HG03066 (cell line): ENCODE results near the gene NPR3.
"Not testable (repeated sequence)": the region's sequence is repeated elsewhere in the genome, so short reads cannot be mapped to it uniquely, and the experiment has no call there.

Experiments used
- ATAC-seq: cut with Tn5 transposase; IDR thresholded peaks from one replicate; pipeline ENCODE4 v1.9.1; 2021; ENCODE audit warnings: low read depth; ENCODE audit not compliant: unreplicated experiment

The NPR3 gene

GRCh38 chr5:32805462-32805861 is 94.3 kb downstream of the NPR3 start:
- ATAC-seq: not testable (repeated sequence)

GRCh38 chr5:32805971-32806638 is 95.0 kb downstream of the NPR3 start:
- ATAC-seq: no peak

- no peak for ATAC-seq
These were observed 97.7 kb downstream of the NPR3 start for GRCh38 chr5:32808783-32809182.

GRCh38 chr5:32810804-32811203 is 99.7 kb downstream of the NPR3 start:
- no peak for ATAC-seq

- no peak for ATAC-seq
These were observed 101.3 kb downstream of the NPR3 start for GRCh38 chr5:32812399-32812798.

GRCh38 chr5:32814141-32814540 is 103.0 kb downstream of the NPR3 start:
- ATAC-seq: no peak

- no peak for ATAC-seq
These were observed 103.5 kb downstream of the NPR3 start for GRCh38 chr5:32814620-32815019.

GRCh38 chr5:32827981-32828380 is 116.9 kb downstream of the NPR3 start:
- no peak for ATAC-seq

GRCh38 chr5:32828492-32828891 is 117.4 kb downstream of the NPR3 start:
- ATAC-seq: no peak

- ATAC-seq: no peak
These were observed 120.5 kb downstream of the NPR3 start for GRCh38 chr5:32831624-32832023.

- ATAC-seq: no peak
These were observed 122.0 kb downstream of the NPR3 start for GRCh38 chr5:32833127-32833526.

- no peak for ATAC-seq
These were observed 122.5 kb downstream of the NPR3 start for GRCh38 chr5:32833663-32834062.

GRCh38 chr5:32834251-32834650 is 123.1 kb downstream of the NPR3 start:
- no peak for ATAC-seq

GRCh38 chr5:32836176-32836575 is 125.1 kb downstream of the NPR3 start:
- ATAC-seq: no peak

GRCh38 chr5:32837211-32837610 is 126.1 kb downstream of the NPR3 start:
- ATAC-seq: no peak

GRCh38 chr5:32839106-32839505 is 128.0 kb downstream of the NPR3 start:
- no peak for ATAC-seq

- no peak for ATAC-seq
These were observed 129.5 kb downstream of the NPR3 start for GRCh38 chr5:32840606-32841005.
